Measurements from ENCODE around the gene TTC9B.

GRCh38 chr19:40266912-40267600 is 48.9 kb upstream of the TTC9B start:
- TF ChIP-seq FOXA1 (IDR thresholded peaks at IDR 0.05) (no peak), CTCF (IDR thresholded peaks at IDR 0.05; ENCODE audit: low read depth, low read length, missing input control) (no peak), REST (IDR thresholded peaks at IDR 0.05) (no peak), RAD21 (IDR thresholded peaks at IDR 0.05) (no peak), MAX (IDR thresholded peaks at IDR 0.05) (no peak), JUND (IDR thresholded peaks at IDR 0.05) (no peak)

All from liver (tissue), 3 donors.